GM20431 (cell line): ENCODE measurements around the gene DNM1.
"Not testable (repeated sequence)": the region's sequence is repeated elsewhere in the genome, so short reads cannot be mapped to it uniquely, and the experiment has no call there.

ENCODE experiments used
- in situ Hi-C: fragments of 300-500 bp; cut with MseI, MboI; formaldehyde crosslinking; loops from one replicate; pipeline ENCODE4 v1.15.0; 2020; ENCODE audit warnings: low sequenced_read_pairs; ENCODE audit not compliant: unreplicated experiment

The DNM1 gene

GRCh38 chr9:128175102-128175563 is 28.0 kb upstream of the DNM1 start:
- in situ Hi-C loops, result no loop called here

- in situ Hi-C loops, result no loop called here
Observed at GRCh38 chr9:128175726-128176125, 27.5 kb upstream of the DNM1 start.

- in situ Hi-C loops, result no loop called here
Observed at GRCh38 chr9:128178806-128179431, 24.3 kb upstream of the DNM1 start.

- in situ Hi-C loops, result no loop called here
Observed at GRCh38 chr9:128180001-128180400, 23.2 kb upstream of the DNM1 start.

GRCh38 chr9:128180447-128180846 is 22.7 kb upstream of the DNM1 start:
- in situ Hi-C loops, result no loop called here

- in situ Hi-C loops, result not testable (repeated sequence)
Observed at GRCh38 chr9:128181480-128181879, 21.7 kb upstream of the DNM1 start.

GRCh38 chr9:128182893-128183588 is 20.1 kb upstream of the DNM1 start:
- in situ Hi-C loops, result no loop called here

- in situ Hi-C loops, result no loop called here
Observed at GRCh38 chr9:128185979-128186965, 16.9 kb upstream of the DNM1 start.

- in situ Hi-C loops, result no loop called here
Observed at GRCh38 chr9:128187361-128187760, 15.8 kb upstream of the DNM1 start.

- in situ Hi-C loops, result no loop called here
Observed at GRCh38 chr9:128188209-128188608, 15.0 kb upstream of the DNM1 start.

GRCh38 chr9:128190013-128190412 is 13.2 kb upstream of the DNM1 start:
- in situ Hi-C loops, result no loop called here

- in situ Hi-C loops, result no loop called here
Observed at GRCh38 chr9:128190516-128191405, 12.4 kb upstream of the DNM1 start.

GRCh38 chr9:128191406-128192046 is 11.7 kb upstream of the DNM1 start, which contains the start of gene CIZ1:
Gene CIZ1 (minus strand): TSS chr9:128191572. CDS start chr9:128190857, 715 bp downstream.
- in situ Hi-C loops, result no loop called here

- in situ Hi-C loops, result no loop called here
Observed at GRCh38 chr9:128192601-128193371, 10.4 kb upstream of the DNM1 start.

GRCh38 chr9:128193469-128194096 is 9.6 kb upstream of the DNM1 start:
- in situ Hi-C loops, result no loop called here

GRCh38 chr9:128201441-128202369 is 1.5 kb upstream of the DNM1 start:
- in situ Hi-C loops, result no loop called here

- in situ Hi-C loops, result no loop called here
Observed at GRCh38 chr9:128202648-128203023, 543 bp upstream of the DNM1 start.
